ENCODE data around the gene WDR12.
A peak's percentile ranks its signal among the peaks of the same experiment; 100 is the strongest.
"Not testable (repeated sequence)": the region's sequence is repeated elsewhere in the genome, so short reads cannot be mapped to it uniquely, and the experiment has no call there.

The WDR12 gene

DNA sequence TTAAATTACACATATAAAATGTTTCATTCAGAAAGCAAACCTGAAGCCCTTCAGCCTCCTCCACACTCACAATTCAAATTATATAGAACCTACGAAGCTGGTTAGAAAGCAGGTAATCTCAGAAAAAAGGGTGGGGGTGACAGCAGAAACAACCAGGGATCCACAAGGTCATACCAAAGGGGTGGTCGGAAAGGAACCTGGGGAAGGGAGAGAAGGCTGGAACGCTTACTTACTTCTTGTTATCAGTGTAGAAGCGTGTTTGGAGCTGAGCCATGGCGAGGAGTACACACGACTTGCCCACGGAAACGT, 316 bp downstream of the WDR12 start:
- Histone ChIP-seq H3K27ac (peak overlapping the region; percentile 45 to 86), H3K4me3 (peak overlapping the region; percentile 77)
- TF ChIP-seq, protein P1, sequence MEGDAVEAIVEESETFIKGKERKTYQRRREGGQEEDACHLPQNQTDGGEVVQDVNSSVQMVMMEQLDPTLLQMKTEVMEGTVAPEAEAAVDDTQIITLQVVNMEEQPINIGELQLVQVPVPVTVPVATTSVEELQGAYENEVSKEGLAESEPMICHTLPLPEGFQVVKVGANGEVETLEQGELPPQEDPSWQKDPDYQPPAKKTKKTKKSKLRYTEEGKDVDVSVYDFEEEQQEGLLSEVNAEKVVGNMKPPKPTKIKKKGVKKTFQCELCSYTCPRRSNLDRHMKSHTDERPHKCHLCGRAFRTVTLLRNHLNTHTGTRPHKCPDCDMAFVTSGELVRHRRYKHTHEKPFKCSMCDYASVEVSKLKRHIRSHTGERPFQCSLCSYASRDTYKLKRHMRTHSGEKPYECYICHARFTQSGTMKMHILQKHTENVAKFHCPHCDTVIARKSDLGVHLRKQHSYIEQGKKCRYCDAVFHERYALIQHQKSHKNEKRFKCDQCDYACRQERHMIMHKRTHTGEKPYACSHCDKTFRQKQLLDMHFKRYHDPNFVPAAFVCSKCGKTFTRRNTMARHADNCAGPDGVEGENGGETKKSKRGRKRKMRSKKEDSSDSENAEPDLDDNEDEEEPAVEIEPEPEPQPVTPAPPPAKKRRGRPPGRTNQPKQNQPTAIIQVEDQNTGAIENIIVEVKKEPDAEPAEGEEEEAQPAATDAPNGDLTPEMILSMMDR (IDR thresholded peaks at IDR 0.05) = no peak
- DNase-seq (ENCODE audit: low spot score) = no peak

GRCh38 chr2:202910698-202911097, 775 bp downstream of the WDR12 start:
- DNase-seq (ENCODE audit: low spot score) = no peak
- H3K4me3 ChIP-seq = peak overlapping the region; percentile 77
- TF ChIP-seq, protein P1 (IDR thresholded peaks at IDR 0.05) = no peak
- no peak overlapping the region for H3K27ac ChIP-seq

DNA sequence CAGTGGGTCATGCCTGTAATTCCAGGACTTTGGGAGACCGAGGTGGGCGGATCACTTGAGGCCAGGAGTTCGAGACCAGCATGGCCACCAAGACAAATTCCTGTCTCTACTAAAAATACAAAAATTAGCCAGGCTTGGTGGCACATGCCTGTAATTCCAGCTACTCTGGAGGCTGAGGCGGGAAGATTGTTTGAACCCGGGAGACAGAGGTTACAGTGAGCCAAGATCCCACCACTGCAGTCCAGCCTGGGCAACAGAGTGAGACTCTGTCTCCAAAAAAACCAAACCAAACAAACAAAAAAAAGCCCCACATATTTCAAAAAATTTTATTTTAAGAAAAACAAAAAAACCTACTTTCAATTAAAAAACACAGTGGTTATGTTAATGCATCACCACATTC, 1.2 kb downstream of the WDR12 start:
- H3K27ac ChIP-seq; DNase-seq (ENCODE audit: low spot score): not testable (repeated sequence)
- H3K4me3 ChIP-seq = peak overlapping the region; percentile 77

GRCh38 chr2:202909394-202910192, 1.9 kb downstream of the WDR12 start:
- TF ChIP-seq, protein P1 (IDR thresholded peaks at IDR 0.05) = no peak
- DNase-seq (ENCODE audit: low spot score) = no peak

DNA sequence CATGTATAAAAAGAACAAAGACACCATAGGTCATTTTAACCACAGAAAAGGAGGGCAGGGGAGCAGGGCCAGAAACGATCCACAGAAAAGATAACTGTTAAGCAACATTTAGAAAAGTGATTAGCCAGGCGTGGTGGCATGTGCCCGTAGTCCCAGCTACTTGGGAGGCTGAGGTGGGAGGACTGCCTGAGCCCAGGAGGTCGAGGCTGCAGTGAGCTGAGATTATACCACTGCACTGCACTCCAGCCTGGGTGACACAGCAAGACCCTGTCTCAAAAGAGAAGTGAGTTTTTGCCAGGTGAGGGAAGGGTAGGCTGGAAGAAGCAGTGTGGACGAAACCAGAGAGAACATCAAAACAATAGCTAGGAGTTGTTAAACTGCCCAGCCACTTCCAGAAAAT, 3.3 kb downstream of the WDR12 start:
- no peak for DNase-seq (ENCODE audit: low spot score)
- Histone ChIP-seq H3K27ac (no peak overlapping the region), H3K4me3 (no peak overlapping the region)
- TF ChIP-seq, protein P1 (IDR thresholded peaks at IDR 0.05) = no peak

More at GRCh38 chr2:202909394-202910192, 1.9 kb downstream of the WDR12 start:
- Histone ChIP-seq H3K4me3 (no peak overlapping the region), H3K27ac (no peak overlapping the region)

- not testable (repeated sequence) for H3K27ac ChIP-seq; DNase-seq (ENCODE audit: low spot score); H3K4me3 ChIP-seq
These were observed 6.0 kb downstream of the WDR12 start for GRCh38 chr2:202905507-202905906.

DNA sequence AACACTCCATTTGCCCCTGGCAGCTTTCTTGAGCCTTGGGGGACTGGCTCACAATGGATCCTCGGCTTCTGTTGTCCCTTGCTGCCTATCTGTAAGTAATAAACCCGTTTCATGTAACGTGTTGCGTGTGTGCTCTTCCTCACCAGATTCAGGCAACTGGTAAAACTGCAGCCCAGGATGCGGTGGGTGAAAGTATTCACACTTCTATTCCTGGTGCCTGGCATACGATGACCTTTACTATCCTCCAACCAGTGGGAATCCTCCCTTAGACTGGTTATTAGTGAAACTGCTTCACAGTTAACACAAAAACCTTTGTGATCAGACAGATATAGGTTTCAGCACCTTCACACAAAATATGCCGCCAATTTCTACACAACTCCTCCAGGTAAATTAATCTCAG, 26.3 kb downstream of the WDR12 start:
- TF ChIP-seq, protein P1 (IDR thresholded peaks at IDR 0.05) = no peak
- DNase-seq (ENCODE audit: low spot score) = no peak
- Histone ChIP-seq H3K4me3 (no peak overlapping the region), H3K27ac (no peak overlapping the region)

DNA sequence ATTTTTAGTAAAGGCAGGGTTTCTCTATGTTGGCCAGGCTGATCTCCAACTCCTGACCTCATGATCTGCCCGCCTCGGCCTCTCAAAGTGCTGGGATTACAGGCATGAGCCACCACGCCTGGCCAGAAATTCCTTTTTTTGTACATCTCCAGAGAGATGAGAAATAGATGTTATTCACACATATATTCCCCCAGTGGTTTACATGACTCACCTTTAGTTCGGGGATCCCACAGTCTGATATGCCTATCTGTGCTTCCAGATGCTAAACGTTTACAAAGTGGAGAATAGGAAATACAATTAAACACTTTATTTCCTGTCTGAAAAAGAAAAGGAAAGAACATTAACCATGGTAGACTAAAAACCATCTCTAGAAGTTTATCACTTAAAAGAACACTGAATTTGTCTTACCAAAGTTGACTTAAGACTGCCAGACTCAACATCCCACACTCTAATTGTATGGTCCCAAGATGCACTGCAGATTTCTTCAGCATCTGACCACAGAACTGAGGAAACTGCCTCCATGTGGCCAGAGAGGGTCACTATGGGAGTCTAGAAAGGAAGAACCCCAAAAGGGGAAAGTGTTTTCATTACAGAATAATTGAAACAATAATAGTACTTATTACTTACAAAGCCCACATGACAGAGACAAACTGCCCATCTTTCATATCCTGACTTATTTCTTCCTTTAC, 27.3 kb downstream of the WDR12 start:
- no peak overlapping the region for H3K27ac ChIP-seq
- no peak for DNase-seq (ENCODE audit: low spot score)
- TF ChIP-seq, protein P1 (IDR thresholded peaks at IDR 0.05) = no peak
- H3K4me3 ChIP-seq = no peak overlapping the region
